KOPT-K1 (cell line): ENCODE results near the gene NEU3.
"Not testable (repeated sequence)": the region's sequence is repeated elsewhere in the genome, so short reads cannot be mapped to it uniquely, and the experiment has no call there.

Source experiments
- H3K27ac ChIP-seq: fragments of 200-600 bp; sonication (generic); 2 replicates; pipeline ENCODE4 v1.5.1; 2016; ENCODE audit warnings: antibody characterized with exemption, mild to moderate bottlenecking, low read depth, low read length; ENCODE audit not compliant: poor library complexity, severe bottlenecking
- H3K36me3 ChIP-seq: fragments of 200-600 bp; sonication (generic); 2 replicates; pipeline ENCODE4 v1.5.1; 2017; ENCODE audit warnings: antibody characterized with exemption, mild to moderate bottlenecking, low read length, moderate library complexity; ENCODE audit not compliant: insufficient read depth
- H3K9me3 ChIP-seq: fragments of 200-600 bp; sonication (generic); 2 replicates; pipeline ENCODE4 v1.5.1; 2017; ENCODE audit warnings: antibody characterized with exemption, low read length, mild to moderate bottlenecking; ENCODE audit not compliant: insufficient read depth, poor library complexity, severe bottlenecking

Gene NEU3

DNA sequence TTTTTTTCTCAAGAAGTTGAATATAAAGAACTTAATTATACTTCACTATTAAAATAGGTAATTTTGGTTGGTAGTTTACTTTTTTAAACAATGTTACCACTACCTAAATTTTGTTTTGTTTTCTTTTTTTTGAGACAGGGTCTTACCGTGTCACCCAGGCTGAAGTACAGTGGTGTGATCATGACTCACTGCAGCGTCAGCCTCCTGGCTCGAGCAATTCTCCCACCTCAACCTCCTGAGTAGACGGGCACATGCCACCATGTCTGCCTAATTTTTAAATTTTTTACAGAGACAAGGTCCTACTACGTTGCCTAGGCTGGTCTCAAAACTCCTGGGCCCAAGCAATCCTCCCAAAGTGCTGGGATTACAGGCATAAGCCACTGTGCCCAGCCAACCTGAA lies 22.1 kb upstream of the NEU3 start:
- Histone ChIP-seq H3K9me3 (no peaks in the 10 kb centered on the region), H3K36me3 (peaks cover 100% of the 10 kb centered on the region), H3K27ac (no peak overlapping the region)

DNA sequence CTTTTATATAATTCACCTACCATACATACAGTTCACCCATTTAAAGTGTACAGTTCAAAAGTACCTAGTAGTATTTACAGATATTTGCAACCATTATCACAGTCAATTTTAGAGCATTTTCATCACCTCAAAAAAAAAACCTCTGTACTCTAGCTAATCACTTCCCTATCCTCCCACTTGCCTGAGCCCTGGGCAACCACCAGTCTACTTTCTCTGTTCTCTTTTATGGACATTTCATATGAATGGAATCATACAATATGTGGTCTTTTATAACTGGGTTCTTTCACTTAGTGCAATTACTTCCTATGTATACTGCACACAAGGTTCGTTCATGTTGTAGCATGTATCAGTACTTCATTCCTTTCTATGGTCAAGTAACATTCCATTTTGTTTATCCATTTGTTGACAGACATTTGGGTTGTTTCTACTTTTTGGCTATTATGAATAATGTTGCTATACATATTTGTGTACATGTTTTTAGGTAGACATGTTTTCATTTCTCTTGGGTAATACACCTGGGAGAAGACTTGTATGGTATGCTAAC lies 17.8 kb upstream of the NEU3 start:
- H3K27ac ChIP-seq: no peak overlapping the region
- no peaks in the 10 kb centered on the region for H3K9me3 ChIP-seq
- peaks cover 98% of the 10 kb centered on the region for H3K36me3 ChIP-seq

DNA sequence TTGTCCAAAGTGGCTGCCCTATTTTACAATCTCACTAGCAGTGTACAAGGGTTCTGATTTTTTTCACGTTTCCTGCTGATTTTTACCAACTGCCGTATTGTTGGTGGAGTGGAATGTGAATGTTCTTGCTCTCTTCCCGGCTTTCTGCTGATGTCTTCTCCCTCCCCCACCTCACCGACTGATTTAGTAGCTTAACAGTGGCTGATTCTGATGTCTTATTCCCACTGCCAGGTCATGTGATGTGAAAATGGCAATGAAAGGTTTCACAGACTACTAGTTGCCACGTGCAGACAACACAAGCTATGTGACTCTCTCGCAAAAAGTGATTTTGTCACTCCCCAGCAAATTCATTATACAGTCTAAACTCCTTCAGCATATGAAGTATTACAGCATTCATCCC lies 17.3 kb upstream of the NEU3 start:
- H3K36me3 ChIP-seq: peaks cover 98% of the 10 kb centered on the region
- H3K9me3 ChIP-seq: no peaks in the 10 kb centered on the region
- no peak overlapping the region for H3K27ac ChIP-seq

DNA sequence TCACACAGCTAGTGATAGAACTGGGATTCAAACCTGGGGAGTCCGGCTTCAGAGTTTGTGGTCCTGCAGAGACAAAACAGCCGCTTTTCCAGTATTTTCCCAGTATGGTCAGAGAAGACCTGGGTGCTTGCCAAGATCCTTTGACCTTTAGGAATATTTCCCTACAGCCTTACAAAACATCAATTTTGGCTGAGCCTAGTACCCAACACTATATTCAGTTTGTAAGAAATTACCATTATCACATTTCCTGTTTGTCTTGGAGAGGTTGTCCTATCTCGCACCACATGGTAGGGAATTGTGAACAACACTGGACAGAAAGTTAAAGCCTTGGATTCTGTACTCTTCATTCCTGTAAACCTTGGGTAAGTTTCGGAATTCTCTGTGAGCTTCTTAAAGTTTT lies 10.7 kb upstream of the NEU3 start:
- H3K36me3 ChIP-seq: peaks cover 70% of the 10 kb centered on the region
- H3K9me3 ChIP-seq: no peaks in the 10 kb centered on the region
- no peak overlapping the region for H3K27ac ChIP-seq

DNA sequence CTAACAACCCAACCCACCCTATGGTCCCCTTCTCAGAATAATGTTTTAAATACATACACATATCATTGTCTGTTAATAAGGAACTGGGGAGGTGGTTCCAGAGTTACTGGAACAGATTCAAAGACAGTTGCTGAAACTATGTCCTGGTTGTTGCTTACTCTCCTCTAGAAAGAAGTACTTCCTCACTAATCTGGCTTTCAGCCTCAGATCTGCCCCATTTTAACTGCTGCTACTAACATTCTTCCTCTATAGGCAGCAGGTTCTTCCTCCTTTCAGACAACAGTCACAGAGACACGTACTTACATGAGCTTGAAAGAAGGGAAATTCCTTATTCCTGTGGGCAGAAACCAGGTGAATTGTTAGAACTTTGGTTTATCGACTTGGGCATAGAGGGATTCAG lies 8.1 kb upstream of the NEU3 start:
- Histone ChIP-seq H3K27ac (no peak overlapping the region), H3K36me3 (peaks cover 44% of the 10 kb centered on the region), H3K9me3 (no peaks in the 10 kb centered on the region)

DNA sequence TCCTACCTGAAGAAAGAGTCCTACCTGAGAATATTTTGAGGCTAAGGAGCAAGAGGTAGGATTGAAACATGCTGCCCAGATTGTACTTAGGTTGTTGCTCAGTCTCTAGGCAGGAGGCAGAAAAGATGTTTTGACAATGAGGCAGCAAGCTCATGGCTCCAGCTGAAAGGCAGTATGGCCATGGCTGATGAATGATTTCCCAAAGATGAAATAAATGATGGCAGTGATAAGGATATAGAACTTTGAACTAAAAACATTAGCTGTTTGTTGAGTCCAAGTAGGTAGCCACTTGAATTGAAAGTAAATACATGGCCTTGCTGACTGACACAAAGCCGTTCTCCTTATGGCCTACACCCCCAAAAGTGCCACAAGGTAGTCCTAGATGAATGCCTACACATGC lies 6.8 kb upstream of the NEU3 start:
- H3K9me3 ChIP-seq: no peaks in the 10 kb centered on the region
- H3K36me3 ChIP-seq: peaks cover 32% of the 10 kb centered on the region
- no peak overlapping the region for H3K27ac ChIP-seq

DNA sequence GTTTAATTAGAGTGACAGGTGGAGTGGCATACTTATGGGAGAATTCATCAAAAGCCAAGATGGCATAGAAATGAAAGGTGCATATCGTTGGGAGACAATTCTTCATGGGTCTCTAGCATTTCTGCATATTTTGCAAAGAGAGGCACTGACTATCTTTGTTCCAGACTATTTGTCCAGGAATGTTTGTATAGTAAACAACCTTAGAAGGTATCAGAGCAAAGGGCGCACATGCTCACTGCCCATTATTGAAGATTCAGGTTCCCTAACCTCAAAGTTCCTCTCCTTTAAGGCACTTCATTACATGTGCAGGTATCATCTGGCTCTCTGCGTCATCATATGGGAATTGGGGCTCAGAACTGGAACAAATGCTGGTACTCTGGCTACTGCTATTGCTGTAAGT lies 4.7 kb upstream of the NEU3 start:
- H3K27ac ChIP-seq: no peak overlapping the region
- H3K9me3 ChIP-seq: no peaks in the 10 kb centered on the region
- peaks cover 16% of the 10 kb centered on the region for H3K36me3 ChIP-seq

DNA sequence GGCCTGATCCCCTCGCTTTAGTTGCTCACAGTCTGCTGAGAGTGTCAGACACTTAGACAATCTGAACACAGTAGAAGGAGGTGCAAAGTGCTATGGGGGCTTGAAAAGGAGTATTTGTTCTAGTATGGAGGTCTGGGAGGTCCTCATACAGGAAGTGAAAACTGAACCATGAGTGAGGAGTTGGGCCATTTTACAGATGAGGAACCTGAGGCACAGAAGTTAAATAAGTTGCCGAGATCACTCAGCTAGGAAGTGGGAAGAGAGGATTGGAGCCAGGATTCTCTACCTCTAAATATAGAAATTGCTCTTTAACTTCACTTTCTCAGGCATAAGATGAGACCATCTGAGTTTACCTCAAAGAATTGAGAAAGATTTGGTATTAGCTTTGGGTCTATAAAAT lies 4.0 kb upstream of the NEU3 start:
- H3K36me3 ChIP-seq: peaks cover 10% of the 10 kb centered on the region
- no peaks in the 10 kb centered on the region for H3K9me3 ChIP-seq
- H3K27ac ChIP-seq: no peak overlapping the region

DNA sequence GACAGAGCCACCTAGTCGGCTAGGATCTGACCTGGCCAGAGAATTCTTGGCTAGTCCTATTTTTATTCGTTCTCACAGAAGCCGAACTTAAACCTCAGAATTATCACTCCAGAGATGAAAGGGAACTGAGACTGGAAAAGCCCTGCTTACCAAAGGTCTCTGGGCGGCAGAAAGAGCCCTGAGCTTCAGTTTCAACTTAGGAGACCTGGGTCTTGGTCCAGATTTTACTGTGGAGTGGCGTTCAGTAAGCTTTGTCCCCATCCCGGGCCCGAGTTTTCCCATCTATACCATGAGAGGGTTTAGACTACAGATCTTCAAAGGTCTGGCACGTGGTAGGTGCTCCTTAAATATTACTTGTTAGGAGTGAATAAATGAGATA lies 516 bp downstream of the NEU3 start:
- H3K27ac ChIP-seq: peak overlapping the region; percentile 95
- no peaks in the 10 kb centered on the region for H3K9me3 ChIP-seq
- peaks cover 37% of the 10 kb centered on the region for H3K36me3 ChIP-seq

DNA sequence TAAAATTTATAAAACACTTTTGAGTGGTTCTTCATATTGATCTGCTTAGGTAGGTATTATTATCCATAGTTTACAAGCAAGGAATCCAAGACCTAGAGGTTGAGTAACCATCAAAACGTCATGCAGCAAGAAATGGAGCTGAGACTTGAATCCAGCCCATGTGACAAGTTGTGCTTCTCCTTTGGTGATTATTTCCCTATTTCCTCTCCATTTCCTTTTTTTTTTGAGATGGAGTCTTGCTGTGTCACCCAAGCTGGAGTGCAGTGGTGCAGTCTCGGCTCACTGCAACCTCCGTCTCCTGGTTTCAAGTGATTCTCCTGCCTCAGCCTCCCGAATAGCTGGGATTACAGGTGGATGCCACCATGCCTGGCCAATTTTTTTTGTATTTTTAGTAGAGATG lies 1.4 kb downstream of the NEU3 start:
- peak overlapping the region; percentile 11 for H3K27ac ChIP-seq
- peaks cover 46% of the 10 kb centered on the region for H3K36me3 ChIP-seq
- H3K9me3 ChIP-seq: not testable (repeated sequence)

DNA sequence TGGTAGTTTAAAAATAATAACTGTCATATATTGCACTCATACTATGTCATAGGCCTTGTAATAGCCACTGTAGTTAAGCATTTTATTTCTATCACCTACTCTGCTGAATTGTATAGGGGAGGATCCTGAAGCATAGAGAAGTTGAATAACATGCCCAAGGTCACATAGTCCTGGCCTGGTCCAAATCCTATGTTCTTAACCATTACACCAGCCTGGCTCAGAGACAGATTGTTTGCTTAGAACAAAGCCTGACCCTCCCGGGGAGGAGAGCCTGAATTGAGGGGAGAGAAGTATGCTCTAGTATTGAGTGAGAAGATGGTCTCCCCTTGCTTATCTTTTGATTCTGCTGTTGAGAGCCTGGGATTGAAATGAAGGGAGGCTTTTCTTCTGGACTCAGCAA lies 2.2 kb downstream of the NEU3 start:
- Histone ChIP-seq H3K9me3 (no peaks in the 10 kb centered on the region), H3K27ac (peak overlapping the region; percentile 11), H3K36me3 (peaks cover 54% of the 10 kb centered on the region)

DNA sequence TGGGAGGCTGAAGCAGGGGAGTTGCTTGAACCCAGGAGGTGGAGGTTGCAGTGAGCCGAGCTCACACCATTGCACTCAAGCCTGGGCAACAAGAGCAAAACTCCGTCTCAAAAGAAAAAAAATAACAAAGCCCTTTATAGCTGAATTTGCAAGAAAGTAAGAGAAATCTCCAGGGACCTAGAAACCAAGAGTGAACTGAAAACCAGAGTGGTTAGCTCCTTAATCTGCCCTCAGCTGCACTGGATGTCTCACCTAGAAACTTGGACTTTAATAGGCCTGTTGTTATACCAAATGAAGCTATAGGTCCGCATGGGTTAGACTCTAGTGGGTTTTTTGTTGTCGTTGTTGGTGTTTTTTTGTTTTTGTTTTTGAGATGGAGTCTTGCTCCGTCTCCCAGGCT lies 4.1 kb downstream of the NEU3 start:
- H3K9me3 ChIP-seq: no peaks in the 10 kb centered on the region
- H3K36me3 ChIP-seq: peaks cover 71% of the 10 kb centered on the region
- H3K27ac ChIP-seq: no peak overlapping the region

DNA sequence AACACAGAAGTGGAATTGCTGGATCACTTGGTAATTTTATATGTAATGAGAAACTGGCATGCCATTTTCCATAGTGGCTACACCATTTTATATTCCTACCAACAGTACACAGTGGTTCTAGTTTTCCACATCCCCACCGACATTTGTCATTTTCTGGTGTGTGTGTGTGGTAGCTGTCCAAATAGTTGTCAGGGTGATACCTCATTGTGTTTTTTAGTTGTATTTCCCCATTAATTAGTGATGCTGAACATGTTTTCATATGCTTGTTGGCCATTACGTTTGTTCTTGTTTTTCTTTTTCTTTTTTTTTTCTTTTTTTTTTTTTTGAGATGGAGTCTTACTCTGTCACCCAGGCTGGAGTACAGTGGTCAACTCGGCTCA lies 12.2 kb downstream of the NEU3 start:
- Histone ChIP-seq H3K9me3 (no peaks in the 10 kb centered on the region), H3K36me3 (peaks cover 87% of the 10 kb centered on the region), H3K27ac (no peak overlapping the region)

DNA sequence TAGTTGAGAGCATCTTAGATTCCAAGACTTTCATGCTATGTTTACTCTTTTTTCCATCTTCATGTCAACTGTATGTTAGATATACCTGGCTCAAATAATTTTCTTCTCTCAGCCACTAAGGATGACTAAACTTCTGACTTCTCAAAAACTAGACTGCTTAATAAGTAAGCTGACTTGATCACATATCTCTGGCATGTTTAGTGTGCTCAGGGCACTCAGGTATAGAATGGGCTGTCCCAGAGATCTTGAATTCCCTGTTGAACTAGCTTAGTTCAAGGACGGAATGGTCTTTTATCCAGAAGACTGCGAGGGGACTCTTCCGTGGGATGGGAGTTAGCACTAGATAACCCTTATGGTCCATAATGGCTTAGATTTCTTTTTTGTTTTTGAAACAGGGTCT lies 13.0 kb downstream of the NEU3 start:
- Histone ChIP-seq H3K27ac (no peak overlapping the region), H3K36me3 (peaks cover 87% of the 10 kb centered on the region), H3K9me3 (no peaks in the 10 kb centered on the region)

DNA sequence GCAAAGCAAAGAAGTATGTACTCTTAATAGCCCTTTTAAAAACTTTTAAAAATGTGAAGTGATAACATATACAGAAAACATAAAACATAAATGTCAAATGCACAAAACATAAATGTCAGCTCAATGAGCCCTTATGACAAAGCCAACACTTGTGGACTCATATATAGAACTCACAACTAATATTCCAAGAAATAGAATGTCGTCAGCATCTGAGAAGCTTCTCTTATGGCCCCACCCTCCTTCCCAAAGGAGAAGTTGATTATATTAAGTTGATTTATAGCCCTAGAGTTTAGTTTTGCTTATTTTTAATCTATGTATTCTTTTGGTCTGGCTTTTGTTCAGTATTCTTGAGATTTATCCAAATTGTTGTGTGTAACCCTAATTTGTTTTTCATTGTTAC lies 13.8 kb downstream of the NEU3 start:
- peaks cover 89% of the 10 kb centered on the region for H3K36me3 ChIP-seq
- H3K27ac ChIP-seq: no peak overlapping the region
- H3K9me3 ChIP-seq: no peaks in the 10 kb centered on the region

DNA sequence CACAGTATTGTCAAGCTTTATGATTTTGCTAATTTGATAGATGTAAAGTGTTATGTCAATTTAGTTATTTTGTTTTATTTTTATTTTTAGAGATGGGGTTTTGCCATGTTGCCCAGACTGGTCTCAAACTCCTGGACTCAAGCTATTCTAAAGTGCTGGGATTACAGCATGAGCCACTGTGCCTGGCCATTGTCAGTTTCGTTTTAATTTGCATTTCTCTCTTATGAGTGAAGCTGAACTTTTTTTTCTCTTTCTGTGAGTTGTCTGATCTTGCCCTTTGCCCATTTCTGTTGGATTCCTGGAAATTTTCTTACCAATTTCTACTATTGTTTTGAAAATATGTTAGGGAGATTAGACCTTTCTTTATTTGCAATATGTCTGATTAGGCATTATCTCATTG lies 15.5 kb downstream of the NEU3 start:
- peaks cover 90% of the 10 kb centered on the region for H3K36me3 ChIP-seq
- no peaks in the 10 kb centered on the region for H3K9me3 ChIP-seq
- H3K27ac ChIP-seq: no peak overlapping the region

DNA sequence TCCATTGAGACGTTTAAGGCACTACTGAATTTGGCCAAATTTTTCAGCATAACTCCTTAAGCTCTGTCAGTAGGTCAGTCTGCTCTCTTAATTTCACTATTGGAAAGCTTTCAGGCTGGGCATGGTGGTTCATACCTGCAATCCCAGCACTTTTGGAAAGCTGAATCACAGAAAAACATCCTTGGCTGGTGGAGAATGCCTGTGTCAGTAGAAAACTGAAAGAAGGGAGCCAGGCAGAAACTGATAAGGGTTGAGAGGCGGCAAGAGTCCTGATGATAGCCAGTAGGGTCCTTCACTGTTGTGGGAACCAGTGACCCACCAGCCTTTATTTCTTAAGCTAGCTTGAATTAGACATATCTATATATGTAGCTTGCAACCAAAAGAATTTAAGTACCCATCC lies 22.6 kb downstream of the NEU3 start:
- H3K9me3 ChIP-seq: no peaks in the 10 kb centered on the region
- no peak overlapping the region for H3K27ac ChIP-seq
- peaks cover 97% of the 10 kb centered on the region for H3K36me3 ChIP-seq
